ENCODE measurements around the gene SLC35C1.

Gene SLC35C1

DNA sequence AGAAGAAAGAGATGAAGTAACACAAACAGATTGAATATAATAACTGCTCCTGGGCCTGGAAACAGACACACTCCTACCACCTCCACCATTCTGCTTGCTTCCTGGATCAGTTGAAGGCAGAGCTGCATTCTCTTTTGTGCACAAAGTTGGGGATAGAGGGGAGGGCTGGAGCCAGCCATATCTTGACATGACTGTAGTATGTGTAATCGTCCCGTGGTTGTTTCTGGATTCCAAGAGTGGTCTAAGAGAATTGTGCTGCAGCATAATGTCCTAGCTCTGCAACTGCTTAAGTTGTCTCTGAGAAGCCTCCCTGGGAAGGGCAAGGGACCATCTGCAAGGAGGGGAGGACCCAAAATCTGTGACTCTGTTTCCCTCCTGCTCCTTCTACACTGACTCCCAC lies 45.5 kb downstream of the SLC35C1 start:
- no peak overlapping the region for H3K27ac ChIP-seq
- TF ChIP-seq, protein P1, sequence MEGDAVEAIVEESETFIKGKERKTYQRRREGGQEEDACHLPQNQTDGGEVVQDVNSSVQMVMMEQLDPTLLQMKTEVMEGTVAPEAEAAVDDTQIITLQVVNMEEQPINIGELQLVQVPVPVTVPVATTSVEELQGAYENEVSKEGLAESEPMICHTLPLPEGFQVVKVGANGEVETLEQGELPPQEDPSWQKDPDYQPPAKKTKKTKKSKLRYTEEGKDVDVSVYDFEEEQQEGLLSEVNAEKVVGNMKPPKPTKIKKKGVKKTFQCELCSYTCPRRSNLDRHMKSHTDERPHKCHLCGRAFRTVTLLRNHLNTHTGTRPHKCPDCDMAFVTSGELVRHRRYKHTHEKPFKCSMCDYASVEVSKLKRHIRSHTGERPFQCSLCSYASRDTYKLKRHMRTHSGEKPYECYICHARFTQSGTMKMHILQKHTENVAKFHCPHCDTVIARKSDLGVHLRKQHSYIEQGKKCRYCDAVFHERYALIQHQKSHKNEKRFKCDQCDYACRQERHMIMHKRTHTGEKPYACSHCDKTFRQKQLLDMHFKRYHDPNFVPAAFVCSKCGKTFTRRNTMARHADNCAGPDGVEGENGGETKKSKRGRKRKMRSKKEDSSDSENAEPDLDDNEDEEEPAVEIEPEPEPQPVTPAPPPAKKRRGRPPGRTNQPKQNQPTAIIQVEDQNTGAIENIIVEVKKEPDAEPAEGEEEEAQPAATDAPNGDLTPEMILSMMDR (IDR thresholded peaks at IDR 0.05) = no peak
- no peak for TF ChIP-seq ZFX (IDR thresholded peaks at IDR 0.05; ENCODE audit: borderline replicate concordance)

DNA sequence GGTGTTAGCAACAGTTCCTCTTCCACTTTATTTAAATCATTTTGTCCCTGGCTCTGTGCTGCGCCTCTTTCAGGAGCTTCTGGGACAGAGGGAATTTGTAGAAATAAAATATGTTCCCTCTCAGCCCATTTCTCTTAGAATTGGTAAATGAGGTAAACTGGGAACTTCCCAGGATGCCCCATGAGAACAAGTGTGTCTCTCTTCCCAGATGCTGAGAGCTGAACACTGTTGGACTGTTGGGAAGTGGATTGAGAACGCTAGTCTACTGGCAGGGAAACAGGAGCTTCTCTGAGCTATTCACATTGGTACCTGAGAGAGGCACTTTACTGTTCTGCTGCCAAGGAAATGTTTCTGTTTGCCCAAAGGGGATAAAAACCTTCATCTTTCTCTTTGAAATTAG lies 46.3 kb downstream of the SLC35C1 start:
- TF ChIP-seq, protein P1 (IDR thresholded peaks at IDR 0.05) = no peak
- no peak for TF ChIP-seq ZFX (IDR thresholded peaks at IDR 0.05; ENCODE audit: borderline replicate concordance)
- no peak overlapping the region for H3K27ac ChIP-seq

DNA sequence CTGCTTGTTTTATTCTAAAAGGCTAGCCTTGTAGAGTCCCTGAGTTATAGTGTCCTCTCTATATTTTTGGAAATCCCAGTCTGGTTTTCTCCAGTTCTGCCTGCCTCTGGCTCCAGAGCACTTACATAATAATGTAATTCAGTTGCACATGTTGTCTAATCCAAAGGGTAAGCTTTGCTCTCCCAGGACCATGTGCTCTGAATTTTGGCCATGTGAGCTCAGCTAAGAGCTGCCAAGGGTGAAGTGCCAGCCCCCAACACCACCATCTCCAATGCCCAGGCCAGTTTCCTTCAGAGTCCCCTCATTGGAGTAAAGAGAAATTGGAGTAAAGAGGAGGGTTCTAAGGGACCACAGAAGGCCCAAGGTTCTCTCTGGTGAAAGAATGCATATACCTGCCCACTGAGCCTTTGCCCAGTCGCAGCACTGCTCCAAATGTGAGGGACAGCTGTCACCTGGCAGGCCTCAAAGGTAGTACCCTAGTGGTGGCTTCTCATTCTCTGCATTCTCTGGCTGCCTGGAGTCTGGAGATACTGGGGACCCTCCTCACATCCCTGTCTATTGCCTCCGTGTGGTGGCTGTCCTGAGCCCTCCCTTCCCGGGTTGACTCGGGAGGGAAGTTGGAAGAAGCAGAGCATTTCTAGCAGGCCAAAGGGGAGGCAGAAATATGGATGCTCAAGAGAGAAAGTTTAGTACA lies 47.2 kb downstream of the SLC35C1 start:
- no peak for TF ChIP-seq ZFX (IDR thresholded peaks at IDR 0.05; ENCODE audit: borderline replicate concordance)
- TF ChIP-seq, protein P1 (IDR thresholded peaks at IDR 0.05) = no peak
- H3K27ac ChIP-seq = no peak overlapping the region

DNA sequence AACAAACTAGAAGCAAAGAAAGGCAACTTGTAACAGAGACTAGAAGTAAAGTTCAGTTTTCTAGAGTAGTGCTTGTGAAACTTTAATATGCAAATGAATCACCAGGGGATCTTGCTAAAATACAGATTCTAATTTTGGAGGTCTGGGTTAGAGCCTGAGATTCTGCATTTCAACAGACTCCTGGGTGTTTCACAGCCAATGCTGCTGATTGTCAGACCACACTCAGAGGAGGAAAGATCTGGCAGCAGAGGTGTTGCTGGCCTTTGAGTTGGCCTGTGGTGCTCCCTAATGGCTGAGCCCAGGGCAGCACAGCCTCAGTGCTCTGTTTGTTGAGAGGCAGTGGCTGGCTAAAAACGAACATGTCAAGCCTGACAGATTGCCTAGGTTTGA lies 47.8 kb downstream of the SLC35C1 start:
- TF ChIP-seq ZFX (IDR thresholded peaks at IDR 0.05; ENCODE audit: borderline replicate concordance) = no peak
- TF ChIP-seq, protein P1 (IDR thresholded peaks at IDR 0.05) = no peak
- H3K27ac ChIP-seq = no peak overlapping the region

DNA sequence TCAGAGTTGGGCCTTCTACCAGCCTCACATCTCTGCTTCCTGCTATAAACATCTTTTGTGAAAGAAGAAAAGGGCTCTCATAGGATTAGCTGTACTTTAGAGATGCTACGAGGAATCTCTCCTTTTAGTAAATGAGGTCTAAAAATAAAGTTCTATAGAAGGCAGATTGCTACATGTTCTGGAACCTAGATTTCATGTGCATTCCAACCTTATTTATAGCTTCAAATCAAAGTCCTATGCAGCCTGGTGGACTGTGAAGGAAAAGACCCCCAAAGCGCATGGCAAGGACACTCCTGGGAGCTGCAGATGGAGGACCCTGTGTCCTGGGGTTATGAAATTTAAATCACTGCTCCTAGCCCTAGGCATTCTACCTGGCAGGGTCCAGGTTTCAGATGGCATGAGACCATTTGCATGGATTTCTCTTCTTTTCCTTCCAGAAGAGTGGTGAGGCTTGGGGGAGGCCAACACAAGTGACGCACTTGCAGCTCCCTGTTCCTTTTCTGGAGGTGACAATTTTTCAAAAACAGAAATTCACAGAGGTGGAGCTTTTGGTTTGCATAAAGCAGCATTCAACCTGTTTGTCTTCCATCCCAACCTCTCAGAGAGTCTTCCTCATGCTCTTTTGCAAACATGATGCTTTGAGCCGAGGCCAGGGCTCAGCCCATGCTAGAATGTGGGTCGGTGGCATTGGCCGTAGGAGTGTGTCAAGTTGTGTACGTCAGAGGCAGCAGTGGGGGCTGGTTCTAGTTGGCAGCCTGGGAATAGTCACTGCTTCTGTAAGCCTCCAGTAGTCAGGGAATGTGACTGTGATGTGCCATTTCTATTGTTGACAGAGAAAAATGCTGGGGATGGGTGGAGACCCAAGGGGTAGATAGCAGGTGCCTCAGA lies 48.6 kb downstream of the SLC35C1 start:
- H3K27ac ChIP-seq = no peak overlapping the region
- TF ChIP-seq, protein P1 (IDR thresholded peaks at IDR 0.05) = no peak
- no peak for TF ChIP-seq ZFX (IDR thresholded peaks at IDR 0.05; ENCODE audit: borderline replicate concordance)

DNA sequence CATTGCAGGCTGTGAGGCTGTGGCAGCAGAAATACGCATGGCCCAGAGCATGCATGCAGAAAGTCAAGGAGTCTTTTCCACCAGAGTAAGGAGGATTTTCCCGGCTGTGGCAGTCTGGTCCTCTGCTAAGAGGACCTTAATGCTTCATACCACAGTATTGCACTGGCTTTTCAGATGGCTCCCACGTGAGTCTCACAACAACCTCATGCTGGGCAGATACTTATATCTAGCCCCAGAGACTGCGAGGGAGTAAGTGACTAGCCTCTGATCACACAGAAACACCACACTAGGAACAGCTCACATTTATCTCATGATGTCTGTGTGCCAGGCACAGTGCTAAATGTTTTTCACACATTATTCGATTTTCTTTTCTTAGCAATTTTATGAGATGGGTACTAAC lies 50.4 kb downstream of the SLC35C1 start:
- TF ChIP-seq, protein P1 (IDR thresholded peaks at IDR 0.05) = no peak
- no peak for TF ChIP-seq ZFX (IDR thresholded peaks at IDR 0.05; ENCODE audit: borderline replicate concordance)

DNA sequence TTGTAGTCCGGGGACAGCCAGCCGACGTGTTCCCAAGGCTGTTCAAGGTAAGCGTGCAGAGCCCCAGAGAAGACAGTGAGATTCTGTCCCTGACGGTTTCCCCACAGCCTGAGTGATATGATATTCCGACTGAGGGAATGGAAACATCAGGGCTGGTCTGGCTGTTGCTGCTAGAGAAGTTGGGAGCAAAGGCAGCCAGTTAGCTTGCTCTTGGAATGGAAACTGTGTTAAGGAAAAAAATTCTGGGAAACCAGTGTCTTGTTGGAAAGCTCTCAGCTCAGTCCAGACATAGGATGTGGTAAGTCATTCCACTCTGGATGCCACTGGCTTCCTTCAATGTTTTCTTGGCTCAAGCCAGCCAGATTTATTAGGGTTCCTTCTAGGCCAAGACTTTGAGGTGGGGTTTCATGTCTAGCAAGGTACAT lies 51.1 kb downstream of the SLC35C1 start:
- no peak for TF ChIP-seq ZFX (IDR thresholded peaks at IDR 0.05; ENCODE audit: borderline replicate concordance)
- TF ChIP-seq, protein P1 (IDR thresholded peaks at IDR 0.05) = no peak
- H3K27ac ChIP-seq = no peak overlapping the region

More for the DNA sequence above, 50.4 kb downstream of the SLC35C1 start:
- H3K27ac ChIP-seq = no peak overlapping the region

Data from 22Rv1 (cell line).